Right atrium auricular region (tissue), 2 donors: Measurements from ENCODE around the gene C17orf67. TPM values are rescaled to one million over a fixed set of nuclear protein-coding genes. Genes with fewer than 3 reads are reported as not detected.
"Not testable (repeated sequence)": the region's sequence is repeated elsewhere in the genome, so short reads cannot be mapped to it uniquely, and the experiment has no call there.

ENCODE experiments used
- DNase-seq: peaks from one replicate; pipeline ENCODE4 v3.0.0-alpha.2; 2019; ENCODE audit warnings: low spot score
- H3K27ac ChIP-seq, 2 donors: fragments of 200-600 bp; sonication (generic); 1 replicate in 1 of 2; 2 replicates in 1 of 2; pipeline ENCODE4 v1.5.1; 2016 to 2019
- H3K27me3 ChIP-seq, 2 donors: fragments of 200-600 bp; sonication (generic); one replicate each; pipeline versions ENCODE4 v1.5.1 to v1.6.0; 2017 to 2019
- H3K36me3 ChIP-seq: fragments of 200-600 bp; sonication (generic); one replicate; pipeline ENCODE4 v1.5.1; 2016
- H3K4me1 ChIP-seq, 2 donors: fragments of 200-600 bp; sonication (generic); one replicate each; pipeline versions ENCODE4 v1.5.1 to v1.6.0; 2017 to 2019
- H3K4me3 ChIP-seq, 2 donors: fragments of 200-600 bp; sonication (generic); 1 replicate in 1 of 2; 2 replicates in 1 of 2; pipeline ENCODE4 v1.5.1; 2017 to 2019; ENCODE audit warnings: mild to moderate bottlenecking in 1 of 2, moderate library complexity in 1 of 2
- H3K9me3 ChIP-seq, 2 donors: fragments of 200-600 bp; sonication (generic); one replicate each; pipeline ENCODE4 v1.5.1; 2019
- CTCF ChIP-seq, 2 donors: fragments of 200-600 bp; sonication (generic); IDR thresholded peaks; one replicate each; pipeline ENCODE4 v1.5.1; 2019; ENCODE audit warnings: antibody characterized with exemption in 2 of 2
- total RNA-seq, 2 donors: library from RNA; depleted of rRNA; stranded (reverse); fragments of >200 nt; gene quantifications; one replicate each; pipeline ENCODE4 v1.1.0, GENCODE V29; 2016

Gene C17orf67
- total RNA-seq, 2 donors from 2014 or later: 0.51 TPM; not detected in 1

GRCh38 chr17:56761387-56761786 lies 72.3 kb downstream of the C17orf67 start:
- Histone ChIP-seq H3K4me3 (no peak overlapping the region), H3K27ac (no peak overlapping the region), H3K36me3 (no peaks in the 10 kb centered on the region), H3K9me3 (no peaks in the 10 kb centered on the region), H3K27me3 (no peaks in the 10 kb centered on the region), H3K4me1 (no peaks in the 10 kb centered on the region)
- no peak for TF ChIP-seq CTCF (IDR thresholded peaks at IDR 0.05)
- DNase-seq: no peak

- not testable (repeated sequence) for H3K27me3 ChIP-seq, H3K36me3 ChIP-seq, H3K9me3 ChIP-seq, H3K27ac ChIP-seq, DNase-seq, H3K4me1 ChIP-seq, H3K4me3 ChIP-seq
These were observed 76.1 kb downstream of the C17orf67 start for GRCh38 chr17:56757611-56758010.

GRCh38 chr17:56756536-56756935 lies 77.2 kb downstream of the C17orf67 start:
- no peak overlapping the region for H3K27ac ChIP-seq
- H3K36me3 ChIP-seq: no peaks in the 10 kb centered on the region
- H3K4me3 ChIP-seq: no peak overlapping the region
- no peak for DNase-seq
- H3K27me3 ChIP-seq: no peaks in the 10 kb centered on the region
- peaks cover 0 to 12% of the 10 kb centered on the region in 2 donors for H3K4me1 ChIP-seq
- no peak for TF ChIP-seq CTCF (IDR thresholded peaks at IDR 0.05)
- no peaks in the 10 kb centered on the region for H3K9me3 ChIP-seq

GRCh38 chr17:56755310-56755709 lies 78.4 kb downstream of the C17orf67 start:
- no peak for TF ChIP-seq CTCF (IDR thresholded peaks at IDR 0.05)
- Histone ChIP-seq H3K36me3 (no peaks in the 10 kb centered on the region), H3K9me3 (no peaks in the 10 kb centered on the region), H3K27ac (no peak overlapping the region), H3K4me3 (no peak overlapping the region), H3K4me1 (peaks cover 0 to 19% of the 10 kb centered on the region in 2 donors), H3K27me3 (no peaks in the 10 kb centered on the region)
- no peak for DNase-seq

GRCh38 chr17:56754523-56755208 lies 79.1 kb downstream of the C17orf67 start:
- no peak overlapping the region for H3K27ac ChIP-seq
- H3K4me3 ChIP-seq: no peak overlapping the region
- H3K4me1 ChIP-seq: peaks cover 0 to 19% of the 10 kb centered on the region in 2 donors
- no peaks in the 10 kb centered on the region for H3K9me3 ChIP-seq
- DNase-seq: no peak
- no peaks in the 10 kb centered on the region for H3K36me3 ChIP-seq
- no peak for TF ChIP-seq CTCF (IDR thresholded peaks at IDR 0.05)
- no peaks in the 10 kb centered on the region for H3K27me3 ChIP-seq

GRCh38 chr17:56752263-56752836 lies 81.4 kb downstream of the C17orf67 start:
- Histone ChIP-seq H3K27ac (no peak overlapping the region), H3K36me3 (no peaks in the 10 kb centered on the region), H3K9me3 (no peaks in the 10 kb centered on the region), H3K4me1 (peaks cover 0 to 19% of the 10 kb centered on the region in 2 donors), H3K4me3 (no peak overlapping the region), H3K27me3 (no peaks in the 10 kb centered on the region)
- no peak for DNase-seq
- no peak for TF ChIP-seq CTCF (IDR thresholded peaks at IDR 0.05)
